Placental epithelial cell (primary cell): ENCODE results near the gene GALNT13. TPM values are rescaled to one million over a fixed set of nuclear protein-coding genes. Genes with fewer than 3 reads are reported as not detected.

Experiments
- total RNA-seq: library from RNA; depleted of rRNA; stranded (reverse); fragments of >200 nt; gene quantifications from 2 replicates; pipeline ENCODE4 v1.2.3, GENCODE V29; 2012

GALNT13 gene
- 7.5 and 48.7 TPM in 2 replicates for total RNA-seq

DNA sequence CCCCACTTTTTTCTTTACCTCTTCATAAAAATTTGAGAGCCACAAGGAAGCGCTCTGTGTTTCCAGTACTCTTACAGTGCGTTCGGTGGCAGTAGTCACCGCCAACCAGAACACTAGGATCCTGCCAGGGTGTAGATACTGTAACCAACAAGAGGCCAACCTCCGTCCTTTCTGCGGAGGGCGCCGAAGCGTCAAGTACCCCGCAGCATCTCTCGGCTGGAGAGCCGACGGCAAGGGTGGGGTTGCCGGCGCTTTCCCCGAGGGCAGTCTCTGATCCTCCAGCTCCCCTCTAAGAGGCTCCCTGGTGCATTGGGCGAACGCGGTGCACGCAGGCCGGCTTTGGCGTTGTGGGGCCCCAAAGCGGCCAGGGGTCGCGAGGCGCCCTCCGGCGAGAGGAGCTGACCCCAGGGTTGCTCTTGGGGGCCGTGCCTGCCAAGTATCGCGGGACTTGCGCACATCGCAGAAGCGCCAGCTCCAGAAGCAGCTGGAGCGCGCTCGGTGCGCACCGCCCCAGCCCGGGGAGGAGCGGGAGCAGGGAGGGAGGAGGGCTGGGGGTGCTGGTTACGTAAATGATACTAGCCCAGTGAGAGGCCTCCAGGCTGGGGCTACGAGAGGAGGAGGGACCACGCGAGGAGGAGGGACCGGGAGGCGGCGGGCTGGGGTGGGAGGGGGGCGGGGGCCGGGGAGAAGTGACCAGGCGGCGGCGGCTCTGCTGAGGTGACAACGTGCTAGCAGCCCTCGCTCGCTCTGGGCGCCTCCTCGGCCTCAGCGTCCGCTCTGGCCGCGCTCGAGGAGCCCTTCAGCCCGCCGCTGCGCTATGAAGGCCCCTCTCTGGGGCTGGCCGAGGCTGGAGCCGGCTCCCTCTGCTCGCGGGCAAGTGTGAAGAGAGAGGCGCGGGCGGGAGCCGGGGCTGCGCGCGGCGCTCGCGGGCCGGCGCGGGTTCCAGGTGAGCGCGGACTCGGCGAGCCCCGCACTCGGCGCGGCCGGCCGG, at the start of gene GALNT13:
TSS of gene GALNT13 (plus strand) at position 692 of the 991 bp plus-strand sequence.

